Hindlimb muscle (tissue), 1 donor: Measurements from ENCODE around the gene PRM1. TPM values are rescaled to one million over a fixed set of nuclear protein-coding genes. Genes with fewer than 3 reads are reported as not detected.

Experiments used
- DNase-seq: peaks from one replicate; pipeline ENCODE4 v3.0.0-alpha.2; 2013
- polyA plus RNA-seq: library from polyadenylated mRNA; unstranded; fragments of 120-200 nt; gene quantifications from one replicate; pipeline ENCODE4 v1.2.1, GENCODE V29; 2013; ENCODE audit not compliant: insufficient read length

The PRM1 gene, protein sequence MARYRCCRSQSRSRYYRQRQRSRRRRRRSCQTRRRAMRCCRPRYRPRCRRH
- polyA plus RNA-seq: not detected

DNA sequence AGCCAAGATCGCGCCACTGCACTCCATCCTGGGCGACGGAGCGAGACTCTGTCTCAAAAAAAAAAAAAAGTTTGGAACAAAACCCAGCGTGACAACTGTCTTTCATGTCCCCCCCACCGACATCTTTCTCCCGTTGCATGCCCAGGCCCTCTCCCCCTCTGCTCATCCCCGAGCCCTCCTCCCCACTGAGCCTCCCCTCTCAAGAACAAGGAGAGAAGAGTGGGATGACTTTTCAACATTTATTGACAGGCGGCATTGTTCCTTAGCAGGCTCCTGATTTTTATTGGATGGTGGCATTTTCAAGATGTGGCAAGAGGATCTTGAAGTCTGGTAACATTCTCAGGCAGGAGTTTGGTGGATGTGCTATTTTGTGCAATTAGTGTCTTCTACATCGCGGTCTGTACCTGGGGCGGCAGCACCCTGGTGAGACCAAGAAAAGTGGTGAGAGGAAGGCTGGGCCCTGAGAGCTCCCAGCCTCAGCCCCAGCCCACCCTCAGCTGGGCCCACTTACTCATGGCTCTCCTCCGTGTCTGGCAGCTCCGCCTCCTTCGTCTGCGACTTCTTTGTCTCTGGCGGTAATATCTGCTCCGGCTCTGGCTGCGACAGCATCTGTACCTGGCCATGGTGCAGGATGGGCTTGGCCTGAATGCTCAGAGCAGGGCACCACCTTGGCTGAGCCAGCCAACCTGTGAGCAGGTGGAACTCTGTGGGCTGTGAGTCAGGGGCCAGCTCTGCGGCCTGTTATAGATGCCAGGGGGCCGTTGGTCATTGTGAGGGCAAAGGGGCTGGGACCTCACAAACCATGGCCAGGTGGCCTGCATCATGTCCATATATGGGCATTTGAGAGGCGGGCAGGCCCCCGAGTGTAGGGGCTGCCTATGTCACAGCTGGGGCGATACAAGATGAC is at the start of gene PRM1:
TSS of gene PRM1 (minus strand) at position 715 of the 907 bp plus-strand sequence. CDS start at position 623, 92 bp downstream.
- no peak for DNase-seq

- DNase-seq: no peak
These were observed 49.6 kb upstream of the PRM1 start for GRCh38 chr16:11330526-11331237.

DNA sequence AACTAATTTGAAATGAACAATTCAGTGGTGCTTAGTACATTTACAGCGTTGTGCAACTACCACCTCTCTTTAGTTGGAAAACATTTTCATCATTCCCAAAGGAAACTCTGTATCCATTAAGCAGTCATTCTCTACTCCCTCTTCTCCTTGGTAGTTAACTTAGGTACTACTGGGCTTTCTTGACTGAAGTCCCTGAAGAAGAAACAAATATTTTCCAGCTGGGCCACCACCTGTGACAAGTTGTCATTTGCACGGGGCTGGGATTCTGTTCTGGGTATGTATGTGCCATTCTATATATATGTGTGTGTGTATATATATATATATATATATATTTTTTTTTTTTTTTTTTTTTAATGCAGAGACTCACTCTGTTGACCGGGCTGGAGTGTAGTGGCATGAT is 48.8 kb upstream of the PRM1 start:
- DNase-seq: no peak

DNA sequence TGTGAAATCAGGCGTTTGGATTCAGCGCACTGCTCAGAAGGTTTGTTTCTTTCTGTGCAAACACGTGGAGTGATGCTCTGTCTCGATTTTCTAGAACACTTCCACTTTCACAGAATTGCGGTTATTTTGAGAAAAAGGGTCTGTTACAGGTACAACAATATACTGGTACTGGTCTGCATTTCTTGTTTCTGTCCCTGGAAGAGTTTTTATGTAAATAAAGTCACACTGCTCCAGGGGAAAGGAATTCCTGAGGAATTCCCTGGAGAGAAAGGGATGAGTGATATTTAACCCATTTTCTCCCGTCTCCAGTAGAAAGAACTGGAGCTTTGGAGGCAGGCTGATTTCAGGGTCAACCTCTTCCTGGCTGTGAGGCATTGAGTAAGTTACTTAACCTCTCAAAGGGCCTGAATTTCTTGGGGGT is 48.0 kb upstream of the PRM1 start:
- DNase-seq: no peak

DNA sequence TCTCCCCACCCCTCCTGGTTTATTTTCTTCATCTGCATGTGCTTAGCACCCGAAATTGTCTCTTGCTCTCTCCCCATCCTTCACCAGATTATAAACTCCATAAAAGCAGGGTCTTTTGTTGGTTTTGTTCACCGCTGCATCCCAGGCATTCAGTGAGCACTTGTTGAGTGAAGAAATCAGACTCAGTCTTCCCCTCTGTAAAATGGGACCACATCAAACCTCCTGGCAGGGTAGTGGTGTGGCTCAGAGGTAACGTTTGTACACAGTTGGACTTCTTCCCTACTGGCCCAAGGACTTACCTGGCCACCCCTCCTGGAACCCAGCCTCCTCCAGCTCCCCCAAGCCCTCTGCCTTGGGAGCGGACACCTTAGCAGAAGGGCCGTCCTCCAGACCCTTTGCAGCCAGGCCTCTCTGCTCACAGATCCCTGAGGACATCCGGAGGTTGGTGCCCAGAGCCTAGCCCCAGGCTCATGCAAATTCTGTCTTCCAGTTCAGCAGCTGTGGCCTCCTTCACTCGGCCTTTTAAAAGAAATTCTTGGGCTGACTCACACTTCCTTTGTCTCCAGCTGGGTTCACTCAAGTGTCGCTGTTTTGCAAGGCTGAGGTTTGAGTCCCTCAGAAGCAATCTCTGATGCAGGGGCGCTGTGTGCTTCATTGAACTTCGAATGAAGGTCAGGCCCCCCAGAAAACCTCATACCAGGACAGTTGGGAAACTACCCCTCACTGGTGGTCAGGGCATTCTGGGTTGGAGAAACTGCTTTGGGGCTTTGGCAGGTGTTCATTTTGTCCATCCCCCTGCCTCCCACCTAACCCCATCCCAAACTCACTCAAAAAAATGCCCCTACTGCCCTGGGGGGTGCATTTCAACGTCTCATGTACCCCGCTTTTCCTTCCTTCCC is 47.3 kb upstream of the PRM1 start:
- DNase-seq: peak; percentile 65

DNA sequence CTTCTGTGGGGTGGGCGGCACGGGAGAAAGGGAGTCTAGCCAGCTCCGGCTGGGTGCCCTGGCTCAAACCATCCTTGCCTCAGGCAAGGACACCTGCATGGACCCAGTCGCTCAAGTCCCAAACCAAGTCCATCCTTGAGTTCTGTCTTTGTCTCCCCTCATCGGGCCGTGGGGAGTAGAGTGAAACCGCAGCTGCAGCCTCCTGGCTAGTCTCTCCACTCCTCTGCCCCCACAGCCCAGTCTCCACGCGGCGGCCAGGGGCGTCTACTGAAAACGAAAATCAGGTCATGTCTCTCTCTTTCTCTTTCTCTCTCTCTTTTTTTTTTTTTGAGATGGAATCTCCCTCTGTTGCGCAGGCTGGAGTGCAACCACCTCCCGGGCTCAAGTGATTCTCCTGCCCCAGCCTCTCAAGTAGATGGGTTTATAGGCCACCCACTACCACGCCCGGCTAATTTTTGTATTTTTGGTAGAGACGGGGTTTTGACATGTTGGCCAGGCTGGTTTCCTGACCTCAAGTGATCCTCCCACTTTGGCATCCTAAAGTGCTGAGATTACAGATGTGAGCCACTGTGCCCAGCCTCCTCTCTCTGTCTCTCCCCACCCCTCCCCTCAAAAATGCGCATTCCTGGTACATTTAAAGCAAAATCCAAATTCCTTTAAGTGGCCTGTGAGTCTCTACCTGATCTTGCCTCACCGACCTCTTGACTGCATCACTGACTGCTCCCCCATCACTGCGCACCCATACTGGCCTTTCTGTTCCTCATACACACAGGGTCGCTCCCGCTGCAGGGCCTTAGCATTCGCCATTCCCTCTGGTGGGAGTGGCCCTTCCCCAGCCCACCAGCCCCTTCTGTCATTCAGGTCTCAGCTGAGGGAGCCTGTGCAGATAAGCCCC is 46.4 kb upstream of the PRM1 start:
- no peak for DNase-seq

GRCh38 chr16:11326737-11327276 is 45.7 kb upstream of the PRM1 start:
- no peak for DNase-seq

DNA sequence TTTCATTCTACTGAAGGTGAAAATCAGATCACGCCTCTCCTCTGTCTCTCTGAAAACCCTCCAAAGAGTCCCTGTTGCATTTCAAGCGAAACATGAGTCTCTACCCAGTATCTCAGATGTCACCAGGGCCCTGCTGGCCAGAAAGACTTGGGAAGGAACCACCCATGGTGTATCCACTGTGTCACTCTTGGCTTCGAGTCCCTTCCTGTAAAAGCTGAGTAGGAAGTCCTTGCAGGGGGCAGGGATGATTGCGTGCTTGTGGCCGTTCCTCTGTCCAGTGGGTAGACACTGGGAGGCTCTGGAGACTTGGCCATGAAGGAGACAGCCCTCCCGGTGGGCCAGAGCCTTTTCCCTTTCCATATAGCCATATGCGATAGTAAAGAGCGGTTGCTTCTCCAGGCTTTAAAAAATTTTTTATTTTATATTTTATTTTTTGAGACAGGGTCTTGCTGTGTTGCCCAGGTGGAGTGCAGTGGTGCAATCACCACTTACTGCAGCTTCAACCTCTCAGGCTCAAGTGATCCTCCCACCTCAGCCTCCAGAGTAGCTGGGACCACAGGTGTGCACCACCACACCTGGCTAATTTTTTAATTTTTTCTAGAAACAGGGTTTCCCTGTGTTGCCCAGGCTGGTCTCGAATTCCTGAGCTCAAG is 45.1 kb upstream of the PRM1 start:
- no peak for DNase-seq

GRCh38 chr16:11325404-11326083 is 44.4 kb upstream of the PRM1 start:
- no peak for DNase-seq

DNA sequence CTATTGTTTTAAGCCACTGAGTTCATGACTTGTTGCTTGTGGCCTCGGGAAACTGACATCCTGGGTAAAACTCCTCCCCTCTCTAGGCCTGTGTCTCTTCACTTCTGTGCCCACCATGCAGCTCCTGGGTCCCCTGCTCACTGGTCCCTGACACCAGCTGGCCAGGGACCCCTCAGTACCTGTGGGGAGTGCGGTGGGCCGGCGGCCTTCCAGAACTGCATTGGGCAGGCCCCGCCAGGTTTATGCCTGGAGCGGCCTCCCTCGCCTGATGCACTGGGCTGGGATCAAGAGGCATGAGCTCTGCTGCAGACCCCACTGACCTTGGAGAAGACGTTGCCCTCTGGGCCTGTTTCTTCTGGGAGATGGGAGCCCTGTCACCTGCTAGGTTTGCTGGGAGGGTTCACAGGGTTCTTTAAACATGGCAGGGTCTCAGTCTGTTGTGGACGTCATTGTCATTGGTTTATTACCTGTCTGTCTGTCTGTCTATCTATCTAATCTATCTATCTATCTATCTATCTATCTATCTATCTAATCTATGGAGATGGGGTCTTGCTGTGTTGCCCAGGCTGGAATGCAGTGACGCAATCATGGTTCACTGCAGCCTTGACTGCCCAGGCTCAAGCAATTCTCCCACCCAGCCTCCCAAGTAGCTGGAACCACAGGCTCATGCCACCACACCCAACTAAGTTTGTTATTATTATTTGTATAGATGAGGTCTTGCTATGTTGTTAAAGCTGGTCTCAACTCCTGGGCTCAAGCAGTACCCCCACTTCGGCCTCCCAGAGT is 42.6 kb upstream of the PRM1 start:
- no peak for DNase-seq

DNA sequence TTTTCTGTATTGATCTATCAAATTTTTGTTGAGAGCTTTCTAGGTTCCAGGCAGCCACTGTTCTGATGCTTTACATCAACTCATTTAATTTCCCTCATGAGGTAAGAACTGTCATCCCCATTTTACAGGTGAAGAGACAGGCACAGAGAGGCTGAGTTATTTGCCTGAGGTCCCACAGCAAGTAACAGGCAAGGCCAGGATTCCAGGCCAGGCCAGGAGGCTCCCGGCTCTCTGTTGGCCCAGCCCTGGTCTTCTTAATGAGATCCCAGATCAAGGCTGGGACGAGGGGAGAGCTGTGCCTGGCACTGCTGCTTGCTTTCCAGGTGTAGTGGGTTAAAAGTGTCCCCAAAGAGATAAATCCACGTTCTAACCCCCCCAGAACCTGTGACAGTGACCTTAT is 41.7 kb upstream of the PRM1 start:
- DNase-seq: no peak

DNA sequence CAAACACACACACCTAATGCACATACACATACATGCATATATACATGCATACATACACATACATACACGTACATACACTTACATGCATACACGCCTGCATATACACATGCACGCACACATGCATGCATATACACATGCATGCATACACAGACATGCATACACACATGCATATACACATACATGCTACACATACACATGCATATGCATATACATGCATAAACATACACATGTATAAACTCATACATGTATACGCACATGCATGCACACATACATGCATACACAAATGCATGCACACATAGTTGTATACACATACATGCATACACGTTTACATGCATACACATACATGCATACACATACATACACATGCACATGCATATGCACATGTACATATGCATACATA is 40.5 kb upstream of the PRM1 start:
- no peak for DNase-seq

- no peak for DNase-seq
These were observed 39.0 kb upstream of the PRM1 start for GRCh38 chr16:11320170-11320569.

- DNase-seq: no peak
These were observed 38.5 kb upstream of the PRM1 start for GRCh38 chr16:11319529-11320146.

- DNase-seq: no peak
These were observed 37.7 kb upstream of the PRM1 start for GRCh38 chr16:11318817-11319216.

DNA sequence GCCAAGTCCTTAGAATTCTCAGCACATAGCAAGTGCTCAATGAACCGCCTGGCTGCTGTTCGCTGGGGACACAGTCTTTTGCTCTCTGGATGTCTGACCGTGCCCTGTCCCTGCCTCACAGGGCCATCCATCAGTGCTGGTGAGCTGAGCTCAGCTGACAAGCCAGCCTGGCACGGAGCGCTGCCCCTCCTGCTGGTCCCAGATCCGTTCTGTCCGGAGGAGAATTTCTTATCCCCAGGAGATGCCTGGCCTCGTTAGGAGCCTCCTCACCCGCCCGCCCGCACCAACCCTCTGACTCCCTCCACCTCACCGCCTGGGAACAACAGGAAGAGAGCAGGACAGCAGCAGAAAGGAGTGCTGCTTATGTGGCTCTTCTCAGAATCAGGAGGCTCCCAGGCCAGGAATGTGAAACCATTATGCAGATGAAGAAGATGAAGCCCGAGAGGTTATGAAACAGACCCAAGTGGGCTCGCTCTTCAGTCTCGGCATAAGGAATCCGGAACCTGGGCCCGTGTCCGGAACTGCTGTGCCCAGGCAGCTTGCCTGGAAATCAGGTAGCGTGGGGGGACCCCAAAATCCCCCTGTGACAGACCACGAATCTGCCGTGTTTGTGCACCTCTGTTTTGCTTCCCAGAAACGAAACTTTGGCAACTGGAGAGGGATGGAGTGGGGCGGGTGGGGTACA is 35.3 kb upstream of the PRM1 start:
- DNase-seq: no peak

DNA sequence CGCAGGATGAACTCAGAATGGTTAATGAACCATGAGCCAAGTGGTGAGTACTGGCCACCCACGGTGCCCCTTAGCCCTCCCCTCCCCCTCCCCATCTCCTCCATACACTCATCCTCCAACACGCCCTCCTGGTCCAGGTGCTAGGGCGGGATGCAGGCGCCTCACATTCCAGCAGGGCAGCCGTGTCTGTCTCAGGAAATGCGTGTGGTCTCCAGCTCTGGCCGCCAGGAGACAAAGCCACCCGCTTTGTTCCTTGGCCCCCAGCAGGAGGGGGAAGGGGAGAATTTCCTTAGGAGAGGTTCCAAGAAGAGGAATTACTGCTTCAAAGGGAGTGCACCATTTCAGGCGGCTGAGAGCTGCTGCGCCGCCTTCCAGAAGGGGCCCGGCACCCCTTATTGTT is 34.4 kb upstream of the PRM1 start:
- DNase-seq: no peak

GRCh38 chr16:11314309-11314894 is 33.3 kb upstream of the PRM1 start:
- DNase-seq: no peak
